Measurements from ENCODE around the gene ALKBH3.

GRCh38 chr11:43925932-43926505, 45.4 kb downstream of the ALKBH3 start:
- no peak for TF ChIP-seq CTCF (IDR thresholded peaks at IDR 0.05)
- no peak for TF ChIP-seq POLR2A (IDR thresholded peaks at IDR 0.05)
- no peak for TF ChIP-seq POLR2AphosphoS5 (IDR thresholded peaks at IDR 0.05)

Measured in stomach (tissue), 4 donors.